GM21526 (cell line): ENCODE measurements around the gene PLXDC1.
"Not testable (repeated sequence)": the region's sequence is repeated elsewhere in the genome, so short reads cannot be mapped to it uniquely, and the experiment has no call there.

Experiments used
- ATAC-seq: cut with Tn5 transposase; IDR thresholded peaks from one replicate; pipeline ENCODE4 v1.9.1; 2021; ENCODE audit warnings: moderate library complexity; ENCODE audit not compliant: unreplicated experiment, low FRiP score

Gene PLXDC1

DNA sequence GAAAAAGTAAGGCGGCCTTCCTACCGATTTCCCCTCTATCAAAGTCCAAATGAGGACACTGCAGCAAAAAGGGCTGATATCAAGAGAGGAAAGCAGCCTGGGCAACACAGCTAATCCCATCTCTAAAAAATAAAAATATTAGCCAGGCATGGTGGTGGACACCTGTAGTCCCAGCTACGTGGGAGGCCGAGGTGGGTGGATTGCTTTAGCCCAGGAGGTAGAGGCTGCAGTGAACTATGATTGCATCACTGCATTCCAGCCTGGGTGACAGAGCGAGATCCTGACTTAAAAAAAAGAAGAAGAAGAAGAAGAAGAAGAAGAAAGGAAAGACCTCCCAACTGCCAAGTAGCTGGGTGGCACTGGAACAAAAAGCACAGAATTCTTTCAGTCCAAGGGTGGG, 31.6 kb upstream of the PLXDC1 start:
- no peak for ATAC-seq

DNA sequence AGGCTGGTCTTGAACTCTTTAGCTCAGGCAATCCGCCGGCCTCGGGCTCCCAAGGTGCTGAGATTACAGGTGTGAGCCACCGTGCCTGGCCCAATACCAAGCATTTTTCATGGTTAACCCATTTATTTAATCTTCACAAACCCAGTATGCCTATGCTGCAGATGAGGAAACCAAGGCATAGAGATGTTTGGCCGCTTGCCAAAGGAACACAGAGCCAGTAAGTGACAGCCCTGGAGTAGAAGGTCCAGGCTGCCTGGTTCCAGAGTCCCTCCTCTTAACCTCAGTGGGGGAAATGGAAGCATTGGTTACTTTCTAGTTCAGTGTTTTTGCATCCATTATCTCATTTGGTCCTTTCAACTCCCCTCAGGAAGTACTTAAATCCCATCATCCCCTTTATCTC, 29.9 kb upstream of the PLXDC1 start:
- no peak for ATAC-seq

DNA sequence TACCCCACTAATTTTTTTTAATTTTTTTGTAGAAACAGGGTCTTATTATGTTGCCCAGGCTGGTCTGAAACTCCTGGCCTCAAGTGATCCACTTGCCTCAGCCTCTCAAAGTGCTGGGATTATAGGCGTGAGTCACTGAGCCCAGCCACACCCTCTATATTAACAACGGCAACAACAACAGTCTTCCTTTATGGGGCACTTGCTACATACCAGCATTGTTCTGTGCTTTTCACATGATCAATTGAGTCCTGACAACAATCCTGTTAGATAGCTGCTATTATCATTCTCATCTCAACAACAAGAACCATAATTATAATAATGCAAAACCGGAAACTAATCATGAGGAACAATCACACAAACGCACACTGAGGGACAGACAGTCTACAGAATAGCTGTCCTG, 27.1 kb upstream of the PLXDC1 start:
- no peak for ATAC-seq

DNA sequence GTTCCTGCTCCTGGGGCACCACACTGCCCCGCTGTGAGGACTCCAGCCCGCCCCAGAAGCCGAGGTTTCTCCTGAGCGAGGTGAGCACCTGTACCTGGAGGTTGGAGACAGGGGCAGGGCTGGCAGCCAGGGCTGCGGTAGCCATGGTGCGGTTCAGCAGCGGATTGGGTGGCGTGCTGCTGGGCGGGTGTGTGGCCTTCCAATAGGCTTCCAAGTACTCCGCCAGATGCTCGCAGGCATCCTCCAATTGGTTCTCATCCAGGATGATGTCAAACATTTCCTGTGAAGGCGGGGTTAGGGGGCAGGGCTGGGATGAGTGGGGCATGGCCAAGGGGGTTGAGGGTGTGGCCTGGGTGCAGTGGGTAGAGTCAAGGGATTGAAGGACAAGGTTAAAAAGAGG, 25.8 kb upstream of the PLXDC1 start:
- no peak for ATAC-seq

DNA sequence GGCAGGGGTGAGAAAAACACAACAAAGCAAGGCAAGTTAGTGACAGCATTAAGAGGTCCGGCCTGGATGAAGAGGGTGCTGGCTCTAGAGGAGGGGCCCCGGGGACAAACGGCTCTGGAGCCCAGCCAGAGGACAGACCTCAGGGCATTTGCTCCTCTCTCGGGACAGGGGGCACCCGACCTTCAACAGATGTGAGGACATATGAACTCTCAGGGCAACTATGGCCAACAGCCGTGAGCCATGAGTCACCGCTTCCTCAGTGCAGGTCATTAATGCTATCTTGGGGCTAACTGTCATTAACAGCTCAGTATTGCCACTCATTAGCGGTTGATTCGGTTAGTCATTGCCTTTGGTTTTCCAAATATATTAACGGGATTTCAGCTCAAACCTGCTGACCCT, 24.3 kb upstream of the PLXDC1 start:
- no peak for ATAC-seq

DNA sequence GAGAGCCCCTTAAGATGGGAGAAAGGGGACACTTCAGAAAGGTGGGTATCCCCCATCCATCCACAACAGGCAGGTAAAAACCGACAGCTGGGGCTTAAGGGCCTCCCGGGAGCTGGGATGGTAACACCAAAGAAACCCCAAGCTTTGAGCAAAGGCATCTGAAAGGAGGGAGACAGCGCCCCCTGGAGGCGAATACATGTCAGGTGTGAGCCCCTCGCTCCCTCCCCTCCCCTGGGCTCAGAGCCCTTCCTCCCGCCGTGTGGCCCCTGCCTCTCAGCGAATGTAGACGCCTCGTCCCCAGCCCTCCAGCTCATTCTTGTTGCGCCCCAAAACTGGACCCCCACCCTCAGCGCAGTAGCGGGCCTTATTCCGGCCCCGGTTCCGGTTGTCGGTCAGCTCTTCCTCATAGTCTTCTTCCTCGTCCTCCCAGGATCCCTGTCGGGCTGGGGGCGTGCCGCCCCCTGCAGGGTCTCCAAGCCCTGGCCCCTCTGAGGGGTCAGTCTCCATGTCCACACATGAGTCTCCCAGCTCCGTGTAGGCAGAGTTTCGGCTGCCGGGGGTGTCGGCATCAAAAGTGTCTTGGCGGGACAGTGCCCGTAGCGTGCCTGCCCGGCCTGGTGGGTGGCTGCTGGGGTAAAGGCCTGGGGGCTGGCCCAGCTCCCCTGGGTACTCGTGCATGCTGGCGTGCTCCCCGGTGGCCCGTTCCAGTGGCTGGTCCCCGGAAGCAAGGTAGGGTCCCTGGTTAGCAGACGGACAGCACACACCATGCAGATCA, 23.7 kb upstream of the PLXDC1 start:
- ATAC-seq: no peak

DNA sequence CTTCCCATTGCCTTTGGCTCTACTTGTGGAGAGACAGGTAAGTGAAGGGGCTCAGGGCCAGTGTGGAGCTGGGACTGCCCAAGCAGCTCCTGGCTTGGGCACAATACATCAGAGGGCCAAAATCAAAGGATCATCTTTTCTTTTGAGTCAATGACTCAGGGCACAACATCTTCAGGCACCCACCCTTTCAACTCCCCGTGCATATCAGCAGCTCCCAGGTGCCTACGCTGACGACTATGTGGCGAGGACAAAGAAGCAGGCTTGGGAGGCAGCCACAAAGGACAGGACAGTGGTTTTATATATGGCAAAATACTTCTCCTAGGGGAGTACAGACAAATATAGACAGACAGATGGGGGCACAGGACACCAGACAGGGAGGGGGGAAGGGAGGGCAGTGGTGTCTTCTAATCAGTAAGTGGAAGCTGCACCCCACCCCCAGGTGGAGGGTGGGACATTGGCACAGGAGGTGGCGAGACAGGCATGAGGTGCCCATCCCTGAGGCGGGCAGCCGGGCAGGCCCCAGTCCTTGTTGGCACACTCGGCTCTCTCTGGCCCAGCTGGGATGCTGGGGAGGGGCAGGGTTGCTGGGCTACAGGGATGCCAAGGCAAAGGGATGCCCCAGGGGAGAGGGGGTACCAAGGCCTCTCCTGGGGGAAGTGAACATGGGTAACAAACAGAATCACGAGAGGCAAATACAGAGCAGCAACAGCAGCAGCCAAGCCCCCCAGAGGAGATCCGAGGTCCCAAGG, 22.3 kb upstream of the PLXDC1 start:
- no peak for ATAC-seq

DNA sequence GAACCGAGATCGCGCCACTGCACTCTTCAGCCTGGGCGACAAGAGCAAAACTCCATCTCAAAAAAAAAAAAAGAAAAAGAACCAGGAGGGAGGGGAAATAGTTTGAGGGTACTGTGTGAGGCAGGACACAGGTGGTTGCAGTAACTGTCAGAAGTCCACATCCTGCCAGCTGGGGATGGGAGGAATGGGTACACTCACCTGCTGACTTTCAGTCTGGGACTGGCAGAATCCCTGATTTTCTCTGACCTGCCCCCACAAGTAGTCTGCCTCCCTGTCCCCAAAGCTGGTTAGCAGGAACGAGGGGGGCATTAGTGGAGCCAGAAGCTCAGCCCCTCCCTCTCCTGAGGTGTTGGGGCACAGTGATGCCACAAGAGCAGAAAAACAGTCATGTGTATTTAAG, 21.6 kb upstream of the PLXDC1 start:
- ATAC-seq: no peak

DNA sequence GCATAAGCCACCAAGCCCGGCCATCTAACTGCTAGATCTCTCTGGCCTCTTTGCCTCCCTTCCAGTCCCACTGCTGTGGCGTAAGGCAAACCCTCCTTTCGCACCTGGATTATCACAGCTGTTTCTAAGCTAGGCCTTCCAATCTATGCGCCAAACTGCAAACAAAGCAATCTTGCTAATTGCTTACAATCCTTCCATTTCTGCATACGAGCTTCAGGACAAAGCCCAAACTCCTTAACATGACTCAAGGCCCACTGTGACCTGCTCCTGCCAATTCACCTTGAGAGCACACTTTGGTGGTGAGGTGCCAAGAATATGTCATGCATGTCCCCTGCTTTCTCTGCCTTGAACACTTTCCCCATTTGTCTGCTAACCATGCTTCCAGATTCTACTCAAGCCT, 20.5 kb upstream of the PLXDC1 start:
- no peak for ATAC-seq

DNA sequence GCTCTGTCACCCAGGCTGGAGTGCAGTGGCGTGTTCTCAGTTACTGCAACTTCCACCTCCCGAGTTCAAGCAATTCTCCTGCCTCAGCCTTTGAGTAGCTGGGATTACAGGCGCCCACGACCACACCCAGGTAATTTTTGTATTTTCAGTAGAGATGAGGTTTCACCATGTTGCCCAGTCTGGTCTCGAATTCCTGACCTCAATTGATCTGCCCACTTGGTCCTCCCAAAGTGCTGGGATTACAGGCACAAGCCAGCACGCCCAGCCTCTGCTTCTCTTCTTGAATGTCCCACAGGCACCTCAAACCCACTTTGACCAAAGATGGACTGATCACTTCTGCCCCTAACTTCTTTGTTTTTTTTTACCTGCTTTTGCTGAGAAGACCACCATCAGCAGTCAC, 19.1 kb upstream of the PLXDC1 start:
- no peak for ATAC-seq

DNA sequence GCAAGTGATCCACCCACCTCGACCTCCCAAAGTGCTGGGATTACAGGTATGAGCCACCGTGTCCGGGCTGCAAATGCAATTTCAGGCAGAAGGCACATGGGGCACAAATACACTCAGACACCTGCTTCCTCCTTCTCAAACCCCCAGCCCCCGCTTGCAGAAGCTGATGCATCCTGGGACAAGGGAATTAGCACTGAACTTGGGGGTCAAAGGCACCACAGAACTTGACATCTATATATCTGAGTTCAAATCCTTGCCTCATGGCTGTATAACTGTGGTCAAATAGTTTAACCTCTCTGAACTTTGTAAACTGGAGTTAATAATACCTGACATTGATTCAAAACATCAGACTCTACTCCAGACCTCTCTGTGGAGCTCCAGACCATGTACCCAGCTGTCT, 18.7 kb upstream of the PLXDC1 start:
- ATAC-seq: no peak

DNA sequence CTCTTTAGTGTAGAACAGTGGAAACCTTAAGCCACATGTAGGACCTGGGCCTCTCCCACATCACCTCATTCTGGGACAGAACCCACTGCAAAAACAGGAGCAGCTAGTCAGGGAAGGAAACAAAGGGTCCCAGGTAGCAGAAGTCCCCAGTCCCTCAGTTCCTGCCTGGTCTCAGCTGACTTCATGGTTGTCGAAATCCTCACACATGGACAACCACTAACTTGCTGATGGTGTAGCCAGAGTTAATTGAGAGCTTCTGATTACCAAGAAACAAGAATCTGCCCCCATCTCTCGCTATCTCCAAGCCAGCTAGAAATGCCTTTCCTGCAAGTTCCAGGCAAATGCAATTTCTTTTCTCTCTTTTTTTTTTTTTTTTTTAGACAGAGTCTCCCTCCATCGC, 18.1 kb upstream of the PLXDC1 start:
- no peak for ATAC-seq

DNA sequence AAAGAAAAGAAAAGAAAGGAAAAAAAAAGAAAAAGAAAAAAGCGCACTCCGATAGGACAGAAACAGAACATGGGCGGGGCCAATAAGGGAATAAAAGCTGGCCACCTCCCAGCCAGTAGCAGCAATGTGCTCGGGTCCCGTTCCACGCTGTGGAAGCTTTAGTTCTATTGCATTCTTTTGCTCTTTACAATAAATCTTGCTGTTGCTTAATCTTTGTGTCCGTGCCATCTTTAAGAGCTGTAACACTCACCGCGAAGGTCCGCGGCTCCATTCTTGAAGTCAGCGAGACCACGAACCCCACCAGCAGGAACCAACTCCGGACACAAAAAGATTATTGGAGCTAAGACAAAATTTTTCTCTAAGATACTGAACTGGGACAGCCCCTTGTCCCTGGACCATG, 17.7 kb upstream of the PLXDC1 start:
- no peak for ATAC-seq

DNA sequence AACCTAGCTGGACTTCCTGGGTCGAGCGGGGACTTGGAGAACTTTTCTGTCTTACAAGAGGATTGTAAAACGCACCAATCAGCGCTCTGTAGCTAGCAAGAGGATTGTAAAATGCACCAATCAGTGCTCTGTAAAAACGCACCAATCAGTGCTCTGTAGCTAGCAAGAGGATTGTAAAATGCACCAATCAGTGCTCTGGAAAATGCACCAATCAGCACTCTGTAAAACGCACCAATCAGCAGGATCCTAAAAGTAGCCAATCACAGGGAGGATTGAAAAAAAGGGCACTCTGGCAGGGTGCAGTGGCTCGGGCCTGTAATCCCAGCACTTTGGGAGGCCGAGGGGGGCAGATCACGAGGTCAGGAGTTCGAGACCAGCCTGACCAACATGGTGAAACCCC, 17.1 kb upstream of the PLXDC1 start:
- ATAC-seq: not testable (repeated sequence)

DNA sequence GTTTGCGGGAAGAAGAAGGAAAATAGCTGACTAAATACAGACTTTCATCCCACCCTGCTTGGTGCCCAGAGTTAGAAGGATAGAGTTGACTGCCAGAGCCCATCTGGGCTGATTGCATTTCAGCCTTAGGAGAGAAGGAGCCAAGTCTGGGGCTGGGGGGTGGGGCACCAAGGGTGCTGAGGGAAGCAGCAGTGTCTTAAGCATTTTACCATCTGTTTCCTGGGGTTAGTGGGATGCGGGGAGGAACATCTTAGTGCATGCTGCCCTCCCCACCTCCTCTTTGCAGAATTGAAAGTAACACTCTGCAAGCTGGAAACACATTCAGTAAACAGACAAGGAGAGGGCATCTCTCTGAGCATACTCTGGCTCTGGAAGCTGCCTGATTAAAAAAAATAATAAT, 16.0 kb upstream of the PLXDC1 start:
- no peak for ATAC-seq

DNA sequence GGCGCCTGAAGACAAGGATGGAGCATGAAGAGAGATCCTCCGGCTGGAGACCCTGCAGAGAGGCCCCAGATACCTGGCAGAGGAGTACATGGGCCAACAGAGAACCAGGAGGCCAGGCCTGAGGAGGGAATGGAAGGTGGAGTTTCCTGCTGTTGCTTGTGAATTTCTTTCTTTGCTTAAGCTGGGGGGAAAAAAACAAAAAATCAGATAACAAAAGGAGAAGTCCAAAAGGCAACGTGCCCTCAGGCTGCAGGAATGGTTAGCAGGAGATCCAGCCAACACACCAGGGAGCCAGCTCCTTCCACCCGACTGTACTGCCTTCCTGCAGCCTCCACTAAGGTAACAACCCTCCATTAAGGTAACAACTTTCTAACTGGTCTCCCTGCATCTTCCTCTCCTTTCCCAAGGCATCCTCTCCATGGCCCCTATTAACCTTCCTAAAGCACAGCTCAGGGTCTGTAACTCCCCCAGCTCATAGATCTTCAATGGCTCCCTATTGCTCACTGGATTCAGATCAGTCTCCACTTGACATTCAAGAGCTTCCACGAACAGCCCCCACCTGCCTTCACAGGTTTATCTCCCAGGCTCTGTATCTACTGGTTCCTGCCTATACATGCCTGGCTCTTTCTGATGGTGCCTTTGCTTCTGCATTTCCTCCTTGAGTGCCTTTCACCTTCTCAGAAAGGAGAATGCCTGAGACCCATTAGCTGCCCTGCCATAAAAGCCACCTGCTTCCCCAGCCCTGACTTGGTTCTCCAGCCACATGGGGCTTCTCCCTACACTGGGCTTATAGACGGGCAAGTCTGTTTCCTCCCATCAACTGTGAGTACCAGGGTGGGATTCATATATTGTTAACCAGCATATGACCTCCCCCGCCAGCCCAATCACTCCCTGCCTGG, 15.2 kb upstream of the PLXDC1 start:
- ATAC-seq: no peak

DNA sequence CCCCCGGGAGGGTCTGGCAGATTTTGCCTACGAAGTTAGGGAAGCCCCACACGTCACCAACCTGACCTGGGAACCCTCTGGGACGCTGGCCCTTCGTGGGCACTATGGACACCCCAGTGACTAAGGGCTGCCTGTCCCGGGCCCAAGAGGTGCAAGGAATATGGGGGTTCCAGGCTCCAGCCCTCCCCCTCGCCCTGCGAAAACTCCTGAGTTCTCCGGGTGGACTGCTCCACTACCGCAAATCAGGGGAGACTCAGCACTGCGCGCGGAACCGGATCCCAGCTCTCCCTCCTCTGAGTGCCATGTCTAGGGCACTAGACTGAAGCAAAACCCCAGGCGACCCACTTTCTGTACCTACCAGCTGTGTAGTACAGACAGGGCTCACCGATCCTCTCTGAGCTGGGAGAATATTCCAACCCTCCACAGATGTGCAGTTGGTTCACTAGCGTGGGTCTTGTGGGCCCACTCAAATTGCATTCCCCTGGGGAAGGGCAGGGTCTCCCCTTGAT, 14.5 kb upstream of the PLXDC1 start, which contains the start of gene ARL5C:
Gene ARL5C (minus strand): TSS at position 321 of the 509 bp plus-strand sequence. CDS start 401 bp downstream, outside the sequence.
- ATAC-seq: no peak

DNA sequence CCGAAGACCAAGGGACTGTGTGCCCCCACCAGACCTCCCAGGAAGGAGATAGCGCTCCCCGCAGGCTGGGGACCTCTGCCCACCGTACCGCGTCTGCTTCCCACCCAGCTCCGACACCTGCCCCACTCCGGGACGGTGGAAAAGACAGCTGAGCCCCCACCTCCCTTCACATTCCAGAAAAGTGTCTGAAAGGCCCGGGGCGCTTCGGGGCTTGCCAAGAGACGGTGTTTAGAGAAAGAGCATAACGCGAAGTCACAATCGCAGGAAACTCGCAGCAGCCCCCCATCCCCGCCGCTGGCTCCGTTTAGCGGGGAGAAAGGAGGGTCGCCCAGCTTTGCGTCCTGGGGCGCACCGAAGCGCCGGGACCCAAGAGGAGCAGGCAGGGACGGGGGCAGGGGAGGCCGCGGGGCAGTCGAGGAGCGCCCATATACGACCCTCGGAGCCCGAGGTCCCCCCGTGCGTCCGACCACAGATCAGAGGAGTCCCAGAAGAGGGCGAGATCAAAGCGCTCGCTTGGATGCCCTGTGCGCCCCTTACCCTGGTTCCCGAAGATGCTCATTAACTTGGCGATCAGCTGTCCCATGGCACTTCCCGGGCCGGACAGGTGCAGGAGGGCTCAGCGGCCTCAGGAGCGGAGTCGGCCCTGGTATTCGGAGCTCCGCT, 13.9 kb upstream of the PLXDC1 start:
- no peak for ATAC-seq

DNA sequence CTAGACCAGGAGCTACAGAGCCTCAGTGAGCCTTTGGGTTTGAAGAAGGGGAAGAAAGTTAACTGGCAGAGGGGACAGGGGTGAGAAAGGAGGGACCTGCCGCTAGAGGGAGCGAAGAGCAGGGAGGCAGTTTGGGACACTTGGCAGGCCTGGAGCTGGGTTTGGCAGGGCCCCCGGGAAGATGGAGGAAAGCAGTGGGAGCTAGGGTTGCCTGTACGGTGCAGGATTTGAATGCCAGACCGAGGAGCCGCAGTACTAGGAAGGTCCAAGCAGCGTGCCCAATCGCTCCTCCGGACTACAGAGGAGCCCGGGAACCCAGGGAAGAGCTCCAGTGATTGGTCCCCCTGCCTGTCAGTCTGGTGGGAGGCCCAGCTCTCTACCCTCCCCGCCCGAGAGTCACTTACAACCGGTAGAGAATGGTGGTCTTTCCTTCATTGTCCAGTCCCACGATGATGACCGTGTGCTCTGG, 13.3 kb upstream of the PLXDC1 start:
- peak; percentile 55 for ATAC-seq

DNA sequence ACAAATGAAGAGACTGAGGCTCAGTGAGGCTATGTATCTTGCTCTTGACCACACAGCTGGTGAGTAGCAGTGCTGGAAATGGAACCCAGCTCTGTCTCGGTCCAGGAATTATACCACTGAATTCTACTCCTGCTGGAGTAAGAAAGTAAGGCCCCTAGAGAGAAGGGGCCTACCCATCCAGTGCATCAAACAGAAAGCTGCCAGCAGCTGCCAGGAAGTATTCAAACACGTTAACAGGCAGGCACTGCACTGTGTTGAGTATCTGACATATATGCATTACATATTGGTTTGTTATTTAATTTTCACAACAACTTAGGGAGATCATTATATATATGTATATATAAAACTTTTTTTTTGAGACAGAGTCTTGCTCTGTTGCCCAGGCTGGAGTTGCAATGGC, 10.5 kb upstream of the PLXDC1 start:
- ATAC-seq: no peak
